GM23338 (cell line): ENCODE measurements around the gene CAMK1. TPM values are rescaled to one million over a fixed set of nuclear protein-coding genes. Genes with fewer than 3 reads are reported as not detected.

Experiments used
- ATAC-seq: fragments of 200-7000 bp; cut with Tn5 transposase; 3 replicates; pipeline ENCODE4 v1.9.1; 2020
- DNase-seq: peaks from one replicate; pipeline ENCODE4 v3.0.0-alpha.2; 2015; ENCODE audit warnings: low spot score
- H2AFZ ChIP-seq: fragments of 200-600 bp; sonication (generic); 2 replicates; pipeline ENCODE4 v1.8.0; 2016; ENCODE audit warnings: antibody characterized with exemption, mild to moderate bottlenecking, moderate library complexity
- H3F3A ChIP-seq: fragments of 200-600 bp; sonication (generic); replicated peaks from 2 replicates; pipeline ENCODE4 v1.8.0; 2017; ENCODE audit warnings: antibody characterized with exemption, mixed run types, low read depth
- H3K27ac ChIP-seq: fragments of 200-600 bp; sonication (generic); 2 replicates; pipeline ENCODE4 v1.6.1; 2016; ENCODE audit warnings: low read depth
- H3K27me3 ChIP-seq: fragments of 200-600 bp; sonication (generic); 2 replicates; pipeline ENCODE4 v1.8.0; 2016; ENCODE audit warnings: mild to moderate bottlenecking, mixed run types, moderate library complexity; ENCODE audit not compliant: insufficient read depth
- H3K36me3 ChIP-seq: fragments of 200-600 bp; sonication (generic); 2 replicates; pipeline ENCODE4 v1.8.0; 2016; ENCODE audit warnings: mild to moderate bottlenecking; ENCODE audit not compliant: insufficient read depth
- H3K4me1 ChIP-seq: fragments of 200-600 bp; sonication (generic); 2 replicates; pipeline ENCODE4 v1.8.0; 2016; ENCODE audit warnings: mild to moderate bottlenecking, moderate library complexity; ENCODE audit not compliant: insufficient read depth
- H3K4me2 ChIP-seq: fragments of 200-600 bp; sonication (generic); 2 replicates; pipeline ENCODE4 v1.7.1; 2017; ENCODE audit warnings: mixed run types
- H3K4me3 ChIP-seq: fragments of 200-600 bp; sonication (generic); 2 replicates; pipeline ENCODE4 v1.6.1; 2016; ENCODE audit warnings: mixed run types
- H3K79me2 ChIP-seq: fragments of 200-600 bp; sonication (generic); replicated peaks from 2 replicates; pipeline ENCODE4 v1.8.0; 2017; ENCODE audit warnings: mild to moderate bottlenecking; ENCODE audit not compliant: insufficient read depth
- H3K9me2 ChIP-seq: fragments of 200-600 bp; sonication (generic); 2 replicates; pipeline ENCODE4 v1.8.0; 2017; ENCODE audit not compliant: insufficient read depth
- H4K20me1 ChIP-seq: fragments of 200-600 bp; sonication (generic); replicated peaks from 2 replicates; pipeline ENCODE4 v1.8.0; 2017; ENCODE audit warnings: mild to moderate bottlenecking; ENCODE audit not compliant: insufficient read depth
- H3K27ac Mint-ChIP-seq: 2 replicates; pipeline ENCODE4 v1.8.0; 2020; ENCODE audit warnings: inconsistent platforms, mild to moderate bottlenecking, moderate library complexity, mixed read lengths
- H3K27me3 Mint-ChIP-seq: 3 replicates; pipeline ENCODE4 v1.8.0; 2022; ENCODE audit warnings: low read depth, mild to moderate bottlenecking, moderate library complexity, mixed read lengths, inconsistent platforms; ENCODE audit not compliant: insufficient read depth, poor library complexity
- H3K36me3 Mint-ChIP-seq: 3 replicates; pipeline ENCODE4 v1.8.0; 2021; ENCODE audit warnings: low read depth, mild to moderate bottlenecking, inconsistent platforms, moderate library complexity, mixed read lengths
- H3K4me1 Mint-ChIP-seq: 3 replicates; pipeline ENCODE4 v1.8.0; 2020; ENCODE audit warnings: mild to moderate bottlenecking, inconsistent platforms, mixed read lengths
- H3K4me3 Mint-ChIP-seq: 3 replicates; pipeline ENCODE4 v1.8.0; 2021; ENCODE audit warnings: moderate library complexity, mild to moderate bottlenecking, inconsistent platforms, mixed read lengths
- H3K9me3 Mint-ChIP-seq: 3 replicates; pipeline ENCODE4 v1.8.0; 2020; ENCODE audit warnings: moderate library complexity, mild to moderate bottlenecking, inconsistent platforms, mixed read lengths
- EZH2 ChIP-seq: fragments of 200-600 bp; sonication (generic); IDR thresholded peaks from one replicate; pipeline ENCODE4 v1.8.0; 2017; ENCODE audit warnings: antibody characterized with exemption, mild to moderate bottlenecking, low read depth; ENCODE audit not compliant: unreplicated experiment
- EZH2phosphoT487 ChIP-seq: fragments of 200-600 bp; sonication (generic); IDR thresholded peaks from one replicate; pipeline ENCODE4 v1.8.1; 2018; ENCODE audit warnings: antibody characterized with exemption; ENCODE audit not compliant: unreplicated experiment
- JUNB ChIP-seq: IDR thresholded peaks from one replicate; pipeline ENCODE4 v1.6.1; 2016; ENCODE audit warnings: antibody characterized with exemption; ENCODE audit not compliant: unreplicated experiment
- POLR2AphosphoS5 ChIP-seq: IDR thresholded peaks from 2 replicates; pipeline ENCODE4 v1.6.1; 2016; ENCODE audit warnings: antibody characterized with exemption, low read depth
- STAT1 ChIP-seq: IDR thresholded peaks from one replicate; pipeline ENCODE4 v1.6.1; 2016; ENCODE audit warnings: antibody characterized with exemption; ENCODE audit not compliant: unreplicated experiment
- ZNF114 ChIP-seq: fragments of 250-450 bp; sonication (Bioruptor Pico); IDR thresholded peaks from 2 replicates; pipeline ENCODE4 v1.5.0; 2020; ENCODE audit warnings: mild to moderate bottlenecking, moderate library complexity
- polyA plus RNA-seq: library from polyadenylated mRNA; unstranded; fragments of >200 nt; fragmentation: Nextera tagmentation; extraction: Ambion mirVana; gene quantifications from 2 replicates; pipeline ENCODE4 v1.2.1, GENCODE V29; 2016
- total RNA-seq: library from RNA; depleted of rRNA; stranded (reverse); fragments of >200 nt; shearing (Covaris generic); gene quantifications from 2 replicates; pipeline ENCODE4 v1.2.3, GENCODE V29; 2014
- TF ChIP-seq, protein P1 (sequence below), 2 experiments: fragments of 200-600 bp in 1 of 2; sonication (generic) in 1 of 2; conservative IDR thresholded peaks; 2 replicates each; pipeline versions ENCODE4 v1.5.1 to v1.6.1; 2016 to 2017; ENCODE audit warnings: antibody characterized with exemption in 2 of 2, low read depth in 2 of 2, mild to moderate bottlenecking in 2 of 2, moderate library complexity in 1 of 2
- TF ChIP-seq, protein P2 (sequence below): IDR thresholded peaks from one replicate; pipeline ENCODE4 v1.6.1; 2018; ENCODE audit warnings: antibody characterized with exemption; ENCODE audit not compliant: unreplicated experiment
- TF ChIP-seq, protein P3 (sequence below): fragments of 250-450 bp; sonication (Bioruptor Pico); IDR thresholded peaks from 2 replicates; pipeline ENCODE4 v1.5.0; 2020; ENCODE audit warnings: mild to moderate bottlenecking, moderate library complexity

Gene CAMK1
- total and polyA plus RNA-seq, 2 experiments from 2014 or later, result 4.4 TPM

GRCh38 chr3:9803494-9803893 is 33.7 kb upstream of the CAMK1 start:
- Histone ChIP-seq H3K4me1 (no peaks in the 10 kb centered on the region), H3K36me3 (peaks cover 64% of the 10 kb centered on the region), H4K20me1 (peaks cover 29% of the 10 kb centered on the region), H2AFZ (no peak overlapping the region), H3F3A (peaks cover 16% of the 10 kb centered on the region; the same call in 1 of the 2 replicates), H3K27me3 (no peaks in the 10 kb centered on the region), H3K9me2 (no peaks in the 10 kb centered on the region), H3K79me2 (no peaks in the 10 kb centered on the region), H3K4me2 (no peak overlapping the region), H3K27ac (no peak overlapping the region), H3K4me3 (no peak overlapping the region)
- H3K9me3 Mint-ChIP-seq, result no peaks in the 10 kb centered on the region
- peaks cover 2% of the 10 kb centered on the region; the same call in 1 of the 3 replicates for H3K4me1 Mint-ChIP-seq
- peaks cover 5% of the 10 kb centered on the region for H3K27me3 Mint-ChIP-seq
- no peak overlapping the region for H3K27ac Mint-ChIP-seq
- H3K36me3 Mint-ChIP-seq, result peaks cover 82% of the 10 kb centered on the region
- DNase-seq, result no peak
- no peak overlapping the region for H3K4me3 Mint-ChIP-seq
- no peak for TF ChIP-seq ZNF114 (CRISPR knock-in tag)
- TF ChIP-seq, protein P1, sequence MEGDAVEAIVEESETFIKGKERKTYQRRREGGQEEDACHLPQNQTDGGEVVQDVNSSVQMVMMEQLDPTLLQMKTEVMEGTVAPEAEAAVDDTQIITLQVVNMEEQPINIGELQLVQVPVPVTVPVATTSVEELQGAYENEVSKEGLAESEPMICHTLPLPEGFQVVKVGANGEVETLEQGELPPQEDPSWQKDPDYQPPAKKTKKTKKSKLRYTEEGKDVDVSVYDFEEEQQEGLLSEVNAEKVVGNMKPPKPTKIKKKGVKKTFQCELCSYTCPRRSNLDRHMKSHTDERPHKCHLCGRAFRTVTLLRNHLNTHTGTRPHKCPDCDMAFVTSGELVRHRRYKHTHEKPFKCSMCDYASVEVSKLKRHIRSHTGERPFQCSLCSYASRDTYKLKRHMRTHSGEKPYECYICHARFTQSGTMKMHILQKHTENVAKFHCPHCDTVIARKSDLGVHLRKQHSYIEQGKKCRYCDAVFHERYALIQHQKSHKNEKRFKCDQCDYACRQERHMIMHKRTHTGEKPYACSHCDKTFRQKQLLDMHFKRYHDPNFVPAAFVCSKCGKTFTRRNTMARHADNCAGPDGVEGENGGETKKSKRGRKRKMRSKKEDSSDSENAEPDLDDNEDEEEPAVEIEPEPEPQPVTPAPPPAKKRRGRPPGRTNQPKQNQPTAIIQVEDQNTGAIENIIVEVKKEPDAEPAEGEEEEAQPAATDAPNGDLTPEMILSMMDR (conservative IDR thresholded peaks at IDR 0.05; ENCODE audit: low read depth in 2 of 2), result no peak
- TF ChIP-seq STAT1, result no peak
- TF ChIP-seq, protein P2, sequence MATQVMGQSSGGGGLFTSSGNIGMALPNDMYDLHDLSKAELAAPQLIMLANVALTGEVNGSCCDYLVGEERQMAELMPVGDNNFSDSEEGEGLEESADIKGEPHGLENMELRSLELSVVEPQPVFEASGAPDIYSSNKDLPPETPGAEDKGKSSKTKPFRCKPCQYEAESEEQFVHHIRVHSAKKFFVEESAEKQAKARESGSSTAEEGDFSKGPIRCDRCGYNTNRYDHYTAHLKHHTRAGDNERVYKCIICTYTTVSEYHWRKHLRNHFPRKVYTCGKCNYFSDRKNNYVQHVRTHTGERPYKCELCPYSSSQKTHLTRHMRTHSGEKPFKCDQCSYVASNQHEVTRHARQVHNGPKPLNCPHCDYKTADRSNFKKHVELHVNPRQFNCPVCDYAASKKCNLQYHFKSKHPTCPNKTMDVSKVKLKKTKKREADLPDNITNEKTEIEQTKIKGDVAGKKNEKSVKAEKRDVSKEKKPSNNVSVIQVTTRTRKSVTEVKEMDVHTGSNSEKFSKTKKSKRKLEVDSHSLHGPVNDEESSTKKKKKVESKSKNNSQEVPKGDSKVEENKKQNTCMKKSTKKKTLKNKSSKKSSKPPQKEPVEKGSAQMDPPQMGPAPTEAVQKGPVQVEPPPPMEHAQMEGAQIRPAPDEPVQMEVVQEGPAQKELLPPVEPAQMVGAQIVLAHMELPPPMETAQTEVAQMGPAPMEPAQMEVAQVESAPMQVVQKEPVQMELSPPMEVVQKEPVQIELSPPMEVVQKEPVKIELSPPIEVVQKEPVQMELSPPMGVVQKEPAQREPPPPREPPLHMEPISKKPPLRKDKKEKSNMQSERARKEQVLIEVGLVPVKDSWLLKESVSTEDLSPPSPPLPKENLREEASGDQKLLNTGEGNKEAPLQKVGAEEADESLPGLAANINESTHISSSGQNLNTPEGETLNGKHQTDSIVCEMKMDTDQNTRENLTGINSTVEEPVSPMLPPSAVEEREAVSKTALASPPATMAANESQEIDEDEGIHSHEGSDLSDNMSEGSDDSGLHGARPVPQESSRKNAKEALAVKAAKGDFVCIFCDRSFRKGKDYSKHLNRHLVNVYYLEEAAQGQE, result no peak
- no peak for TF ChIP-seq JUNB
- TF ChIP-seq, protein P3, sequence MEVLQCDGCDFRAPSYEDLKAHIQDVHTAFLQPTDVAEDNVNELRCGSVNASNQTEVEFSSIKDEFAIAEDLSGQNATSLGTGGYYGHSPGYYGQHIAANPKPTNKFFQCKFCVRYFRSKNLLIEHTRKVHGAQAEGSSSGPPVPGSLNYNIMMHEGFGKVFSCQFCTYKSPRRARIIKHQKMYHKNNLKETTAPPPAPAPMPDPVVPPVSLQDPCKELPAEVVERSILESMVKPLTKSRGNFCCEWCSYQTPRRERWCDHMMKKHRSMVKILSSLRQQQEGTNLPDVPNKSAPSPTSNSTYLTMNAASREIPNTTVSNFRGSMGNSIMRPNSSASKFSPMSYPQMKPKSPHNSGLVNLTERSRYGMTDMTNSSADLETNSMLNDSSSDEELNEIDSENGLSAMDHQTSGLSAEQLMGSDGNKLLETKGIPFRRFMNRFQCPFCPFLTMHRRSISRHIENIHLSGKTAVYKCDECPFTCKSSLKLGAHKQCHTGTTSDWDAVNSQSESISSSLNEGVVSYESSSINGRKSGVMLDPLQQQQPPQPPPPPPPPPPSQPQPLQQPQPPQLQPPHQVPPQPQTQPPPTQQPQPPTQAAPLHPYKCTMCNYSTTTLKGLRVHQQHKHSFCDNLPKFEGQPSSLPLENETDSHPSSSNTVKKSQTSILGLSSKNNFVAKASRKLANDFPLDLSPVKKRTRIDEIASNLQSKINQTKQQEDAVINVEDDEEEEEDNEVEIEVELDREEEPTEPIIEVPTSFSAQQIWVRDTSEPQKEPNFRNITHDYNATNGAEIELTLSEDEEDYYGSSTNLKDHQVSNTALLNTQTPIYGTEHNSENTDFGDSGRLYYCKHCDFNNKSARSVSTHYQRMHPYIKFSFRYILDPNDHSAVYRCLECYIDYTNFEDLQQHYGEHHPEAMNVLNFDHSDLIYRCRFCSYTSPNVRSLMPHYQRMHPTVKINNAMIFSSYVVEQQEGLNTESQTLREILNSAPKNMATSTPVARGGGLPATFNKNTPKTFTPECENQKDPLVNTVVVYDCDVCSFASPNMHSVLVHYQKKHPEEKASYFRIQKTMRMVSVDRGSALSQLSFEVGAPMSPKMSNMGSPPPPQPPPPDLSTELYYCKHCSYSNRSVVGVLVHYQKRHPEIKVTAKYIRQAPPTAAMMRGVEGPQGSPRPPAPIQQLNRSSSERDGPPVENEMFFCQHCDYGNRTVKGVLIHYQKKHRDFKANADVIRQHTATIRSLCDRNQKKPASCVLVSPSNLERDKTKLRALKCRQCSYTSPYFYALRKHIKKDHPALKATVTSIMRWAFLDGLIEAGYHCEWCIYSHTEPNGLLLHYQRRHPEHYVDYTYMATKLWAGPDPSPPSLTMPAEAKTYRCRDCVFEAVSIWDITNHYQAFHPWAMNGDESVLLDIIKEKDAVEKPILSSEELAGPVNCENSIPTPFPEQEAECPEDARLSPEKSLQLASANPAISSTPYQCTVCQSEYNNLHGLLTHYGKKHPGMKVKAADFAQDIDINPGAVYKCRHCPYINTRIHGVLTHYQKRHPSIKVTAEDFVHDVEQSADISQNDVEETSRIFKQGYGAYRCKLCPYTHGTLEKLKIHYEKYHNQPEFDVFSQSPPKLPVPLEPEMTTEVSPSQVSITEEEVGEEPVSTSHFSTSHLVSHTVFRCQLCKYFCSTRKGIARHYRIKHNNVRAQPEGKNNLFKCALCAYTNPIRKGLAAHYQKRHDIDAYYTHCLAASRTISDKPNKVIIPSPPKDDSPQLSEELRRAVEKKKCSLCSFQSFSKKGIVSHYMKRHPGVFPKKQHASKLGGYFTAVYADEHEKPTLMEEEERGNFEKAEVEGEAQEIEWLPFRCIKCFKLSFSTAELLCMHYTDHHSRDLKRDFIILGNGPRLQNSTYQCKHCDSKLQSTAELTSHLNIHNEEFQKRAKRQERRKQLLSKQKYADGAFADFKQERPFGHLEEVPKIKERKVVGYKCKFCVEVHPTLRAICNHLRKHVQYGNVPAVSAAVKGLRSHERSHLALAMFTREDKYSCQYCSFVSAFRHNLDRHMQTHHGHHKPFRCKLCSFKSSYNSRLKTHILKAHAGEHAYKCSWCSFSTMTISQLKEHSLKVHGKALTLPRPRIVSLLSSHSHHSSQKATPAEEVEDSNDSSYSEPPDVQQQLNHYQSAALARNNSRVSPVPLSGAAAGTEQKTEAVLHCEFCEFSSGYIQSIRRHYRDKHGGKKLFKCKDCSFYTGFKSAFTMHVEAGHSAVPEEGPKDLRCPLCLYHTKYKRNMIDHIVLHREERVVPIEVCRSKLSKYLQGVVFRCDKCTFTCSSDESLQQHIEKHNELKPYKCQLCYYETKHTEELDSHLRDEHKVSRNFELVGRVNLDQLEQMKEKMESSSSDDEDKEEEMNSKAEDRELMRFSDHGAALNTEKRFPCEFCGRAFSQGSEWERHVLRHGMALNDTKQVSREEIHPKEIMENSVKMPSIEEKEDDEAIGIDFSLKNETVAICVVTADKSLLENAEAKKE (CRISPR knock-in tag), result no peak
- TF ChIP-seq EZH2phosphoT487, result no peak
- no peak for TF ChIP-seq EZH2
- TF ChIP-seq POLR2AphosphoS5, result no peak
- no peak for ATAC-seq
